Body of pancreas (tissue), 4 donors: Measurements from ENCODE around the gene LRRTM1.

Source experiments
- CTCF ChIP-seq, 7 experiments: fragments of 450-650 bp in 4 of 7; fragments of 200-600 bp in 3 of 7; sonication (generic) in 3 of 7; IDR thresholded peaks; one replicate each; pipeline ENCODE4 v1.5.1; 2016 to 2019; ENCODE audit warnings: antibody characterized with exemption in 7 of 7
- POLR2A ChIP-seq, 3 donors: fragments of 450-650 bp; IDR thresholded peaks; one replicate each; pipeline ENCODE4 v1.6.1; 2016; ENCODE audit warnings: antibody characterized with exemption in 3 of 3, mild to moderate bottlenecking in 2 of 3

GRCh38 chr2:80324525-80324924 is 20.0 kb upstream of the LRRTM1 start:
- TF ChIP-seq POLR2A (IDR thresholded peaks at IDR 0.05) (no peak), CTCF (IDR thresholded peaks at IDR 0.05) (no peak)
